ENCODE measurements around the gene FOXO3.

- TF ChIP-seq CTCF (conservative IDR thresholded peaks at IDR 0.05 in 1 of 2, IDR thresholded peaks at IDR 0.05 in 1 of 2; ENCODE audit: extremely low read depth in 1 of 2, insufficient read depth in 1 of 2, low read depth in 1 of 2, low read length in 2 of 2) (no peak), EZH2 (IDR thresholded peaks at IDR 0.05; ENCODE audit: borderline replicate concordance, low read length) (no peak)
These were observed 150.4 kb downstream of the FOXO3 start for GRCh38 chr6:108711071-108711470.

Measured in mammary epithelial cell (primary cell).